DND-41 (cell line): Measurements from ENCODE around the gene CREG1.

Source experiments
- ATAC-seq: fragments of 200-7000 bp; cut with Tn5 transposase; 3 replicates; pipeline ENCODE4 v1.9.1; 2021; ENCODE audit warnings: low read depth; ENCODE audit not compliant: insufficient read depth
- DNase-seq: peaks from one replicate; pipeline ENCODE4 v3.0.0-alpha.2; 2020
- H2AFZ ChIP-seq: 2 replicates; pipeline ENCODE4 v1.6.0; 2012; ENCODE audit warnings: low read depth, low read length
- H3K27ac ChIP-seq: 2 replicates; pipeline ENCODE4 v1.5.1; 2012; ENCODE audit warnings: low read length, inconsistent platforms
- H3K27me3 ChIP-seq: fragments of 200-600 bp; sonication (generic); 2 replicates; pipeline ENCODE4 v1.6.0; 2012; ENCODE audit warnings: low read length, mild to moderate bottlenecking, inconsistent platforms; ENCODE audit not compliant: insufficient read depth, poor library complexity
- H3K36me3 ChIP-seq: 2 replicates; pipeline ENCODE4 v1.5.1; 2012; ENCODE audit warnings: low read length, inconsistent platforms; ENCODE audit not compliant: insufficient read depth
- H3K4me1 ChIP-seq: 2 replicates; pipeline ENCODE4 v1.5.1; 2012; ENCODE audit warnings: mild to moderate bottlenecking, low read length; ENCODE audit not compliant: insufficient read depth
- H3K4me2 ChIP-seq: 2 replicates; pipeline ENCODE4 v1.6.0; 2012; ENCODE audit warnings: mild to moderate bottlenecking, moderate library complexity, low read length, inconsistent platforms; ENCODE audit not compliant: insufficient read depth
- H3K4me3 ChIP-seq, 2 experiments: fragments of 200-600 bp in 1 of 2; shearing (Covaris generic) in 1 of 2; 2 replicates each; pipeline ENCODE4 v1.5.1; 2012 to 2016; ENCODE audit warnings: inconsistent platforms in 2 of 2, low read length in 2 of 2, mild to moderate bottlenecking in 2 of 2, low read depth in 1 of 2, moderate library complexity in 1 of 2
- H3K79me2 ChIP-seq: 2 replicates; pipeline ENCODE4 v1.6.0; 2012; ENCODE audit warnings: low read length, inconsistent platforms; ENCODE audit not compliant: insufficient read depth
- H3K9ac ChIP-seq: 2 replicates; pipeline ENCODE4 v1.6.0; 2012; ENCODE audit warnings: low read depth, mild to moderate bottlenecking, inconsistent platforms, low read length, moderate library complexity
- H3K9me3 ChIP-seq: 2 replicates; pipeline ENCODE4 v1.5.1; 2012; ENCODE audit warnings: low read length, moderate library complexity, mild to moderate bottlenecking, inconsistent platforms; ENCODE audit not compliant: insufficient read depth, severe bottlenecking
- H4K20me1 ChIP-seq: 2 replicates; pipeline ENCODE4 v1.6.0; 2012; ENCODE audit warnings: low read length; ENCODE audit not compliant: insufficient read depth
- EZH2 ChIP-seq: IDR thresholded peaks from 3 replicates; pipeline ENCODE4 v1.6.1; 2012; ENCODE audit warnings: borderline replicate concordance, low read depth, mild to moderate bottlenecking, moderate library complexity, low read length, inconsistent platforms; ENCODE audit not compliant: severe bottlenecking
- TF ChIP-seq, protein P1 (sequence below): IDR thresholded peaks from 2 replicates; pipeline ENCODE4 v1.5.1; 2012; ENCODE audit warnings: borderline replicate concordance, low read length, moderate library complexity, mild to moderate bottlenecking; ENCODE audit not compliant: poor library complexity, severe bottlenecking; ENCODE audit errors: extremely low read depth

CREG1 gene

DNA sequence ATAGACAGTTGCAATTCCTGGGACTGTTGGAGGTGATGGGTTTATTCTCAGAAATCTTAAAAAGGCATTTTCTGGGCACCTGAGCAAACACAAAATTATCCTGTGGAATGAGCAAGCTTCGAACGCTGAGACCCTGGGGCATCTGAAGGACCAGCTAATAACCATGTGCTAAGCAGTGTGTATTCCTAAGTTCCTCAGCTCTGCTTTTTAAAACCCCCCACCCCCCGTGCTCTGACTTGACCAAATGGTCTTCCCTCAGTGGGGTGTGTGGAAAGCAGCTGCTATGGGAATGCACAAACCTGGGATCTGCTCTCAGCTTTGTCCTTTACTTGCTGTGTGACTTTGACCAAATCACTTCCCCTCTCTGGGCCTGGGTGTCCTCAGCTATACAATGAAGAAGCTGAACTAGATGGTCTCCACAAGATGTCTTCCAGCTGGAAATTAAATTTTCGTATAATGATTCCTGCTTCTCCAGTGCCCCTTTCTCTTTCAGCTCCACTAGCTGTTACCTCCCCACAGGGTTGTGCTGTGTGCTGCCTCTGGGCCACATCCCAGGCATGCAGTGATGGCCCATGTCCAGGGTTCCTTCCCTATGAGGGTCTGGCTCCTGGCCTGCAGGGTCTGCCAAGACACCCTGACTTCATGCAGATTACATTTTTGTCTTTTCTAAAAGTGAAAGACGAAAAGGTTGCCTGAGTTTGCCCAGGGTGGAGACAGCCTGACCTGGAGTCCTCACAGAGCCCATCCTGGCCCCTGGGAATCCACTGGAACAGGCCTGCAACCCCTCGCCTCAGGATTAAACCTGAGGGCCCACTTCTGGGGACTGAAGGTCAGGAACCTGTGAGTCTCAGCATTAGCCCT is 20.4 kb downstream of the CREG1 start:
- Histone ChIP-seq H3K36me3 (no peaks in the 10 kb centered on the region), H3K4me2 (no peak overlapping the region), H3K79me2 (no peaks in the 10 kb centered on the region), H4K20me1 (no peaks in the 10 kb centered on the region), H3K9me3 (no peaks in the 10 kb centered on the region), H3K4me1 (peaks cover 14% of the 10 kb centered on the region), H2AFZ (peak overlapping the region; percentile 29; the same call in 1 of the 2 replicates), H3K27me3 (no peaks in the 10 kb centered on the region), H3K4me3 (no peak overlapping the region), H3K27ac (peak overlapping the region; percentile 55), H3K9ac (no peak overlapping the region)
- ATAC-seq (peak; percentile 23; the same call in 2 of the 3 replicates), DNase-seq (no peak)
- TF ChIP-seq, protein P1, sequence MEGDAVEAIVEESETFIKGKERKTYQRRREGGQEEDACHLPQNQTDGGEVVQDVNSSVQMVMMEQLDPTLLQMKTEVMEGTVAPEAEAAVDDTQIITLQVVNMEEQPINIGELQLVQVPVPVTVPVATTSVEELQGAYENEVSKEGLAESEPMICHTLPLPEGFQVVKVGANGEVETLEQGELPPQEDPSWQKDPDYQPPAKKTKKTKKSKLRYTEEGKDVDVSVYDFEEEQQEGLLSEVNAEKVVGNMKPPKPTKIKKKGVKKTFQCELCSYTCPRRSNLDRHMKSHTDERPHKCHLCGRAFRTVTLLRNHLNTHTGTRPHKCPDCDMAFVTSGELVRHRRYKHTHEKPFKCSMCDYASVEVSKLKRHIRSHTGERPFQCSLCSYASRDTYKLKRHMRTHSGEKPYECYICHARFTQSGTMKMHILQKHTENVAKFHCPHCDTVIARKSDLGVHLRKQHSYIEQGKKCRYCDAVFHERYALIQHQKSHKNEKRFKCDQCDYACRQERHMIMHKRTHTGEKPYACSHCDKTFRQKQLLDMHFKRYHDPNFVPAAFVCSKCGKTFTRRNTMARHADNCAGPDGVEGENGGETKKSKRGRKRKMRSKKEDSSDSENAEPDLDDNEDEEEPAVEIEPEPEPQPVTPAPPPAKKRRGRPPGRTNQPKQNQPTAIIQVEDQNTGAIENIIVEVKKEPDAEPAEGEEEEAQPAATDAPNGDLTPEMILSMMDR, result no peak
- TF ChIP-seq EZH2, result no peak

DNA sequence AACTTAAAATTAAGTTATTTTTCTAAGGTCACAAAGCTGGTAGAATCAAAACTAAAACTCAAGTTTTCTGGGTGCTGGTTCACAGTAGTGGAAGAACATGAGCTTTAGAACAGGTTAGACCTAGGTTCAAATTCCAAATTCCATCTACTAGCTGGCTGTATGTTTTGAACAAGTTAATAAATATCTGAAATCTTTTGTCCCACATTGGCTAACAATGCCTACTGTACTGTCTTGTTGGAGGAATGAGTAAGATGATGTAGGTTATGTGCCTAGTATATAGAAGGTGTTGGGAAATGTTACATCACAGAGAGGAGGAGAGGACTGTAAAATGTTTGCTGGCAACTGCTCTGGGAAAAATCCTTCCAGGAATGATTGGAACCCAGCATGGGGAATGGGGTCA is 21.2 kb downstream of the CREG1 start:
- DNase-seq (no peak), ATAC-seq (no peak)
- no peak for TF ChIP-seq EZH2
- TF ChIP-seq, protein P1, result no peak
- H4K20me1 ChIP-seq, result no peaks in the 10 kb centered on the region
- H3K4me2 ChIP-seq, result no peak overlapping the region
- H3K9ac ChIP-seq, result no peak overlapping the region
- no peak overlapping the region for H3K4me3 ChIP-seq
- H2AFZ ChIP-seq, result no peak overlapping the region
- H3K27ac ChIP-seq, result 0 out of 2 replicates have a peak overlapping the region, but pooled peaks have one; percentile 7
- peaks cover 14% of the 10 kb centered on the region for H3K4me1 ChIP-seq
- no peaks in the 10 kb centered on the region for H3K36me3 ChIP-seq
- H3K79me2 ChIP-seq, result no peaks in the 10 kb centered on the region
- H3K27me3 ChIP-seq, result no peaks in the 10 kb centered on the region
- H3K9me3 ChIP-seq, result no peaks in the 10 kb centered on the region

DNA sequence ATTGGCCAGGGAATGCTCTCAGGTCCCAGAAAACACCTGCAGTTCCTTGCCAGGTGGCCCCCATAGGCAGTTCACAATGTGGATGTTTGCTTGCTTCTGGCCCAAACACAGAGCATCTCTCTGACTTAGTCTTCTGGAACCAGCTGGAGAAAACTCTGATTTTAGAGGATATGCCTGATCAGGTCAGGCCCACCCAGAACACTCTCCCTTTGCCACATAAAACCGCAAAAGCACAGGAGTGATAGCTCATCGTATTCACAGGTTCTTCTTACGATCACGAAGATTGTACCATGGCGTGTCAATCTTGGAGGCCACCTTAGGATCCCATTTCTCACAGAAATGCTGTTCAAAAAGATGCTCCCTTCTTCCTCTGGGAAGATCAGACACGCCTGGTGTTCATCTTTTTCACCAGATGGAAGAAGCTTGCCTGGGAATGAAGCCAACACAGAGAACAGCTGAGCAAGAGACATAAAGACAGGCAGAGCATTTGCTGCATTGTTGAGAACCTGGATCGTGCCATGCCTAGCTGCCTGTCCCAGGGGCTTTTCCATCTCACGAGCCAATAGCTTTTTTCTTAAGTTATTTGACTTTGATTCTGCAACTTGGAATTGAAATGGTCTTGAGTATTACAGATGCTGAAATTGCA is 23.6 kb downstream of the CREG1 start:
- Histone ChIP-seq H3K79me2 (no peaks in the 10 kb centered on the region), H3K36me3 (no peaks in the 10 kb centered on the region), H3K27ac (no peak overlapping the region), H4K20me1 (no peaks in the 10 kb centered on the region), H3K4me3 (no peak overlapping the region), H3K9ac (no peak overlapping the region), H2AFZ (no peak overlapping the region), H3K9me3 (no peaks in the 10 kb centered on the region), H3K27me3 (no peaks in the 10 kb centered on the region), H3K4me2 (no peak overlapping the region), H3K4me1 (peaks cover 14% of the 10 kb centered on the region)
- DNase-seq (no peak), ATAC-seq (no peak)
- TF ChIP-seq, protein P1, result no peak
- TF ChIP-seq EZH2, result no peak
